ENCODE results near the gene RASAL3.

RASAL3 gene

GRCh38 chr19:15464394-15465385 lies at the start of gene RASAL3:
RASAL3 (minus strand) TSS chr19:15464544; CDS start chr19:15464358, 186 bp downstream.
- no peak for TF ChIP-seq CTCF (IDR thresholded peaks at IDR 0.05; ENCODE audit: insufficient read depth, low read depth, low read length, missing control alignments)
- no peak for DNase-seq (ENCODE audit: low read depth)
- no peak within 1 kb of the TSS for H3K4me3 ChIP-seq (ENCODE audit: low read length)

GRCh38 chr19:15511671-15512424 lies 47.5 kb upstream of the RASAL3 start:
- no peak for TF ChIP-seq CTCF (IDR thresholded peaks at IDR 0.05; ENCODE audit: insufficient read depth, low read depth, low read length, missing control alignments)
- DNase-seq (ENCODE audit: low read depth), result no peak

GRCh38 chr19:15508035-15508710 lies 43.8 kb upstream of the RASAL3 start, which contains the start of gene CYP4F22:
CYP4F22 (plus strand) TSS chr19:15508525; CDS start chr19:15525337, 16,812 bp downstream.
- H3K4me3 ChIP-seq (ENCODE audit: low read length), result no peak within 1 kb of the TSS
- no peak for DNase-seq (ENCODE audit: low read depth)
- no peak for TF ChIP-seq CTCF (IDR thresholded peaks at IDR 0.05; ENCODE audit: insufficient read depth, low read depth, low read length, missing control alignments)

More at GRCh38 chr19:15511671-15512424, 47.5 kb upstream of the RASAL3 start:
- H3K4me3 ChIP-seq (ENCODE audit: low read length), result no peak overlapping the region

- no peak for DNase-seq (ENCODE audit: low read depth)
- TF ChIP-seq CTCF (IDR thresholded peaks at IDR 0.05; ENCODE audit: insufficient read depth, low read depth, low read length, missing control alignments), result no peak
- H3K4me3 ChIP-seq (ENCODE audit: low read length), result no peak overlapping the region
Observed at GRCh38 chr19:15507068-15508034, 43.0 kb upstream of the RASAL3 start.

GRCh38 chr19:15506074-15506571 lies 41.8 kb upstream of the RASAL3 start:
- TF ChIP-seq CTCF (IDR thresholded peaks at IDR 0.05; ENCODE audit: insufficient read depth, low read depth, low read length, missing control alignments), result no peak
- no peak for DNase-seq (ENCODE audit: low read depth)
- no peak overlapping the region for H3K4me3 ChIP-seq (ENCODE audit: low read length)
